NCI-H2227 treated with DMSO at 0.1 percent for 48 hours (cell line): ENCODE data around the gene SH3BP4.

Experiments
- DNase-seq: peaks from one replicate; lab custom pipeline; 2025; lab: John Stamatoyannopoulos, UW

Gene SH3BP4

GRCh38 chr2:234982096-234982834 is 30.4 kb downstream of the SH3BP4 start:
- no peak for DNase-seq

GRCh38 chr2:234983011-234983726 is 31.4 kb downstream of the SH3BP4 start:
- no peak for DNase-seq

- DNase-seq, result no peak
Observed at GRCh38 chr2:234985608-234986245, 33.9 kb downstream of the SH3BP4 start.

GRCh38 chr2:234986390-234986789 is 34.6 kb downstream of the SH3BP4 start:
- no peak for DNase-seq

GRCh38 chr2:234986876-234987720 is 35.3 kb downstream of the SH3BP4 start:
- no peak for DNase-seq

GRCh38 chr2:234987754-234988153 is 35.9 kb downstream of the SH3BP4 start:
- no peak for DNase-seq

GRCh38 chr2:234988491-234988890 is 36.7 kb downstream of the SH3BP4 start:
- no peak for DNase-seq

- no peak for DNase-seq
Observed at GRCh38 chr2:234989183-234989701, 37.4 kb downstream of the SH3BP4 start.

- no peak for DNase-seq
Observed at GRCh38 chr2:234990300-234990699, 38.5 kb downstream of the SH3BP4 start.

GRCh38 chr2:234991290-234991689 is 39.5 kb downstream of the SH3BP4 start:
- no peak for DNase-seq

GRCh38 chr2:234991793-234992192 is 40.0 kb downstream of the SH3BP4 start:
- DNase-seq, result no peak

GRCh38 chr2:234992196-234992595 is 40.4 kb downstream of the SH3BP4 start:
- no peak for DNase-seq

- no peak for DNase-seq
Observed at GRCh38 chr2:234992624-234993349, 41.0 kb downstream of the SH3BP4 start.

- DNase-seq, result no peak
Observed at GRCh38 chr2:234993541-234993981, 41.7 kb downstream of the SH3BP4 start.

- no peak for DNase-seq
Observed at GRCh38 chr2:234994438-234995321, 42.9 kb downstream of the SH3BP4 start.

GRCh38 chr2:234995332-234996068 is 43.7 kb downstream of the SH3BP4 start:
- no peak for DNase-seq

GRCh38 chr2:234996069-234996940 is 44.5 kb downstream of the SH3BP4 start:
- no peak for DNase-seq

GRCh38 chr2:234996941-234997270 is 45.1 kb downstream of the SH3BP4 start:
- no peak for DNase-seq

- no peak for DNase-seq
Observed at GRCh38 chr2:234997389-234997788, 45.6 kb downstream of the SH3BP4 start.
